ENCODE results near the gene PRKAR1B.

DNA sequence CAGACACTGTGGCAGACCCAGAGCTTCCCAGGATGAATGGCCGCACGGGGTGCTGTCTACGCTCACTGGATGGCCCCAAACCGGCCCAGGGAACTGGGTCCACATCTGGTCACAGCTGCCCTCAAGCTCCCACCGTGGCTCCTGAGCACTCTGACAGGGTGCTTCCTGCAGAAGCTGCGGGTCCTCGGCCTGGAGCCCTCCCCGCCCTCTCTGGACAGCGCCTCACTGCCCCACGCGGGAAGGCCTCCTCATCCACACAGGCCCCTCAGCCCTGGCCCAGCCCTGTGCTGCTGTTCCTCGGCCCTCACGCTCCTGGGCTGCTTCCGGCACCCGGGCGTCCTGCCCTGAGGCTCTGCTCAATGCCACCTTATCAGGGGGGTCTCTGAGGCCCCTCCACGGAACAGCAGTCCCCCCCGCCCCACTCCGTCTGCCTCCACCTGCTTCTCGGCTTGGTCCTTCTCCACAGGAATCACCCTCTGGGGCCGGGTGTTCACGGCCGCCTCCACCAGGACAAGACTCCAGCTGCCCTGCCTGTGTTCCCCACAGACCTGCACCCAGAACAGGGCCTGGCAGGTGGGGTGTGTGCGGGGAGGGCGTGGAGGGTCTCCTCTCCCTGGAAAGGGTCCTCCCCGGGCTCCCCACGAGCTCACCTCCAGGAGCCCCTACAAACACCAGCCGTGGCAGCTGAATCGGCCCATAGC, 132.0 kb downstream of the PRKAR1B start:
- TF ChIP-seq, protein P1, sequence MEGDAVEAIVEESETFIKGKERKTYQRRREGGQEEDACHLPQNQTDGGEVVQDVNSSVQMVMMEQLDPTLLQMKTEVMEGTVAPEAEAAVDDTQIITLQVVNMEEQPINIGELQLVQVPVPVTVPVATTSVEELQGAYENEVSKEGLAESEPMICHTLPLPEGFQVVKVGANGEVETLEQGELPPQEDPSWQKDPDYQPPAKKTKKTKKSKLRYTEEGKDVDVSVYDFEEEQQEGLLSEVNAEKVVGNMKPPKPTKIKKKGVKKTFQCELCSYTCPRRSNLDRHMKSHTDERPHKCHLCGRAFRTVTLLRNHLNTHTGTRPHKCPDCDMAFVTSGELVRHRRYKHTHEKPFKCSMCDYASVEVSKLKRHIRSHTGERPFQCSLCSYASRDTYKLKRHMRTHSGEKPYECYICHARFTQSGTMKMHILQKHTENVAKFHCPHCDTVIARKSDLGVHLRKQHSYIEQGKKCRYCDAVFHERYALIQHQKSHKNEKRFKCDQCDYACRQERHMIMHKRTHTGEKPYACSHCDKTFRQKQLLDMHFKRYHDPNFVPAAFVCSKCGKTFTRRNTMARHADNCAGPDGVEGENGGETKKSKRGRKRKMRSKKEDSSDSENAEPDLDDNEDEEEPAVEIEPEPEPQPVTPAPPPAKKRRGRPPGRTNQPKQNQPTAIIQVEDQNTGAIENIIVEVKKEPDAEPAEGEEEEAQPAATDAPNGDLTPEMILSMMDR (IDR thresholded peaks at IDR 0.05; ENCODE audit: low read length), result no peak
- no peak for TF ChIP-seq EZH2 (IDR thresholded peaks at IDR 0.05; ENCODE audit: borderline replicate concordance, low read length)

Data from OCI-LY1 (cell line).